AG09319 (cell line): ENCODE results near the gene ACOT11.

ENCODE experiments used
- DNase-seq: peaks from one replicate; pipeline ENCODE4 v3.0.0-alpha.2; 2010; ENCODE audit warnings: low read depth; ENCODE audit errors: extremely low read depth
- TF ChIP-seq, protein P1 (sequence below): IDR thresholded peaks from 2 replicates; pipeline ENCODE4 v1.5.1; 2011; ENCODE audit warnings: low read depth, mild to moderate bottlenecking, inconsistent platforms, low read length, moderate library complexity

The ACOT11 gene

DNA sequence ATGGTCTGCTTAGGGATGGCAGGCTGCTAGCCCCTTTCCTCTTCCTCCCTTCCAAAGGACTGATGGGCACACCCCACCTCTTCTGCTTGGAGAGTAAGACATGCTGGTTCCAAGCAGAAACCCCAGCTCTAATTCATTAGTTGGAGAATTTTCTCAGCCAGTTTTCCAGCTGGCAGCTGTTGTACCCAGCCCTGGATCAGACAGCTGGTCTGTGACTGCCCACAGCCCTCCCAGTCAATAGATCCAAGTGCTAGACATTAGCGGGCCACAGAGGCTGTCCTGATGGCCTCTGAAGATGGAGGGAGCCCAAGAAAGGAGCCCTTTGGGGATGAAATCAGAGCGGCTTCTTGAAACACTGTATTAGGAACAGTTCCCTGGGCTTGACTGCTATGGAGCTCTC, 35.8 kb downstream of the ACOT11 start:
- TF ChIP-seq, protein P1, sequence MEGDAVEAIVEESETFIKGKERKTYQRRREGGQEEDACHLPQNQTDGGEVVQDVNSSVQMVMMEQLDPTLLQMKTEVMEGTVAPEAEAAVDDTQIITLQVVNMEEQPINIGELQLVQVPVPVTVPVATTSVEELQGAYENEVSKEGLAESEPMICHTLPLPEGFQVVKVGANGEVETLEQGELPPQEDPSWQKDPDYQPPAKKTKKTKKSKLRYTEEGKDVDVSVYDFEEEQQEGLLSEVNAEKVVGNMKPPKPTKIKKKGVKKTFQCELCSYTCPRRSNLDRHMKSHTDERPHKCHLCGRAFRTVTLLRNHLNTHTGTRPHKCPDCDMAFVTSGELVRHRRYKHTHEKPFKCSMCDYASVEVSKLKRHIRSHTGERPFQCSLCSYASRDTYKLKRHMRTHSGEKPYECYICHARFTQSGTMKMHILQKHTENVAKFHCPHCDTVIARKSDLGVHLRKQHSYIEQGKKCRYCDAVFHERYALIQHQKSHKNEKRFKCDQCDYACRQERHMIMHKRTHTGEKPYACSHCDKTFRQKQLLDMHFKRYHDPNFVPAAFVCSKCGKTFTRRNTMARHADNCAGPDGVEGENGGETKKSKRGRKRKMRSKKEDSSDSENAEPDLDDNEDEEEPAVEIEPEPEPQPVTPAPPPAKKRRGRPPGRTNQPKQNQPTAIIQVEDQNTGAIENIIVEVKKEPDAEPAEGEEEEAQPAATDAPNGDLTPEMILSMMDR: no peak
- no peak for DNase-seq

GRCh38 chr1:54584575-54584974, 36.5 kb downstream of the ACOT11 start:
- TF ChIP-seq, protein P1: no peak
- no peak for DNase-seq

DNA sequence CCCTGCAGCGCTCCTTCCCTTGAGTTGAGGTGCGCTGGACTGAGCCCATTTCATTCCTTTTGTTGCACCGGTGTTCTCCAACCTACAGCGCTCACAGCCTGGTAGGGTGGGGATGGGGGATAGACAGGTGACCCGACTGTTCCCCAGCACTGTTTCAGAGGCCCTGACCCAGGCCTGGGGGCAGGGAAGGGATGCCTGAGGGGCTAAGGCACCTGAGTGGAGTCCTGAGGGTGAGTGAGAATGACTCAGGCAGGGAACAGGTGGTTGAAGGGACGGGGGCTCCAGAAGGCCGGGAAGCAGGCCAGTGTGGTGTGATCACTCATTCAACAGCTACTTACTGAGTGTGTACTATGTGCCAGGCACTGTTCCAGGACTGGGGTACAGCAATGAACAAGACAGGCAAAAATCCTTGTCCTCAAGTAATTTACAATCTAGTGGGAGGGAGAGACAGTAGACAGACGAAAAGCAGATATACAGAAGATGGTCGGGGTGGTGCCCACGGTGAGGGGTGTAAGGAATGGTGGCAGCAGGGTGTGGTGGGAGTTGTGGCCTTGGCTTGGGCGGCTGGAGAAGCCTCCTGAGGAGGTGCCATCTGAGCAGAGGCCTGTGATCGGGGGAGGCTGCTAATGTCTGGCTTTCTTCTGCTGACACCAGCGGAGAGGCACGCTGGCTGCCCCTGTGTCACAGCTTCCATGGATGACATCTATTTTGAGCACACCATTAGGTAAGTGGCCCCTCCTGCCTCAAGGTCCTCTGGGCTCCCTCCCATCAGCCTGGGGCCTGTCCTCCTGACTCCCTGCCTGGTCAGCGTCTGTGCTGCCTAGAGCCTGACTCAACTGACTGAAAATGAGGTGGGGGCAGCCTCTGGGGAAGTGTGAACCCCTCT, 37.4 kb downstream of the ACOT11 start:
- TF ChIP-seq, protein P1: no peak
- DNase-seq: no peak

DNA sequence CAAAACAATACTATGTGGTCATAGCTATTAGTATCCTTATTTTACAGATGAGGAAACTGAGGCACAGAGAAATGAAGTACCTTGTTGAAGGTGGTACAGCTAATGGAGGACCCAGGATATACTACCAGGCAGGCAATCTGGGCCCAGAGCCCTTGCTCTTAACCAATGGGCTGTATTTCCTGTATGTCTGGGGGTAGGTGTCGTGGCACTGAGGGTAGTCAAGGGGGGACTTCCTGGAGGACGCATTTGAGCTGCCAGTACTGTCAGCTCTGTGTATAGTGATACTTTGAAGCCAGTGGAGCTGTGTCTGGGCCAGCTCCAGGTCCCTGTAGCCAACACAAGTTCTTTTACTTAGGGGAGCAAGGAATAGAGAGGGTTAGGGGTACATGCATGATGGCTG, 40.3 kb downstream of the ACOT11 start:
- no peak for DNase-seq
- TF ChIP-seq, protein P1: no peak

DNA sequence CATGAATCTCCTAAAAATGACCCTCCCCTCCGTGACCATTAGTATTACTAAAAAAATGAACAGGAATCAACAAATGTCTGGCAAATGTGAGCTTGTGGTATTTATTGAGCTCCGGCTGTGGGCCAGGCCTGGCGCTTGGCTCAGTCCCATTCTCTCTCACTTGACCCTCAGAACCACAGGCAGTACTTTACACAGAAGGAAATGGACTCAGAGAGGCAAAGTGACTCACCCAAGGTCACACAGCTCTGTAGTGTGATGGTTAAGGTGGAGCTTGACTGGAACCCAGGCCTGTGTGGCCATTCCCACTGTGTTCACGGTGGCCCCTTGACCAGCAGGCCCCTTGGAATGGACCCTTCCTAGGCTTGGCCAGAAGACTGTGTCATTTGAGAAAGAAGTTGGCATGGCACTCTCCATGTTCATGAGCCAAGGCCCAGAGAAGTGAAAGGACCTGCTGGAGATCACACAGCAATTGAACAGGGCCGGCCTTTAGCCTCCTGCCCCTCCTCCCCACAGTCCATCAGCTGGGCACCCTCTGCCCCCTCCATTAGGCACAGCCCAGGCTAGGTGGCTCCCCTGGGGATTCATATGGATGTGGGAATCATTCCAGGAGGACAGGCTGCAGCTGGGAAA, 43.2 kb downstream of the ACOT11 start:
- TF ChIP-seq, protein P1: no peak
- DNase-seq: no peak

DNA sequence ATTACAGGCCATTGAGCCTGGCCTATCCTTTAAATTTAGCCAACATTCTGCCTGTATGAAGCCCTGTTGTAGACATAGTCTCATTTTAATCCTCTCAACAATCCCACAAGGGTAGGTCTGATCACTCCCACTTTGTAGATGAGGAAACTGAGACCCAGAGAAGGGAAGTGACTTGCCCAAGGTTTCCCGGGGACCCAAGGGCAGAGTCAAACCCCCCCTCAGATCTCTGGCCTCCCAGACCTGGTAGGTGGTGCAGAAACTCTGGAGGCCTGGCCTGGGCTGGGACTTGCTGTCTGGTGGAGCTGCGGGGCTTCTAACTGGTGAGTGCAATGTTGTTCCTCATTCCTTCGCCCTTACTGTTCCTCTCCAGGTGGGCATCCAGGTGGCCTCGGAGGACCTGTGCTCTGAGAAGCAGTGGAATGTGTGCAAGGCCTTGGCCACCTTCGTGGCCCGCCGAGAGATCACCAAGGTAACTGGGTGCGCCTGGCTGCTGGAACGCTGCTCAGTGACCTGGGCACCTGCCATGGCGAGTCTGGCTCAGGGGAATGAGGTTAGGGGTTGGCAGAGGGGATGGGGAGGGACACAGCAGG, 45.6 kb downstream of the ACOT11 start:
- TF ChIP-seq, protein P1: no peak
- DNase-seq: no peak

GRCh38 chr1:54594463-54594862, 46.4 kb downstream of the ACOT11 start:
- no peak for DNase-seq
- TF ChIP-seq, protein P1: no peak
